ENCODE measurements around the gene TET2.

Gene TET2

GRCh38 chr4:105148776-105149175, 2.1 kb downstream of the TET2 start:
- no peak for TF ChIP-seq CTCF (IDR thresholded peaks at IDR 0.05; ENCODE audit: insufficient read depth, missing control alignments)
- FAIRE-seq: no peak
- no peak for DNase-seq (ENCODE audit: insufficient read length, low spot score)

GRCh38 chr4:105149771-105150170, 3.1 kb downstream of the TET2 start:
- no peak for FAIRE-seq
- DNase-seq (ENCODE audit: insufficient read length, low spot score): no peak
- no peak for TF ChIP-seq CTCF (IDR thresholded peaks at IDR 0.05; ENCODE audit: insufficient read depth, missing control alignments)

- FAIRE-seq: no peak
- DNase-seq (ENCODE audit: insufficient read length, low spot score): no peak
- no peak for TF ChIP-seq CTCF (IDR thresholded peaks at IDR 0.05; ENCODE audit: insufficient read depth, missing control alignments)
These were observed 3.8 kb downstream of the TET2 start for GRCh38 chr4:105150503-105150902.

GRCh38 chr4:105153749-105154148, 7.1 kb downstream of the TET2 start:
- TF ChIP-seq CTCF (IDR thresholded peaks at IDR 0.05; ENCODE audit: insufficient read depth, missing control alignments): no peak
- FAIRE-seq: no peak

GRCh38 chr4:105154576-105154975, 7.9 kb downstream of the TET2 start:
- no peak for FAIRE-seq
- no peak for TF ChIP-seq CTCF (IDR thresholded peaks at IDR 0.05; ENCODE audit: insufficient read depth, missing control alignments)
- DNase-seq (ENCODE audit: insufficient read length, low spot score): no peak

More at GRCh38 chr4:105153749-105154148, 7.1 kb downstream of the TET2 start:
- no peak for DNase-seq (ENCODE audit: insufficient read length, low spot score)

GRCh38 chr4:105155426-105155825, 8.8 kb downstream of the TET2 start:
- no peak for TF ChIP-seq CTCF (IDR thresholded peaks at IDR 0.05; ENCODE audit: insufficient read depth, missing control alignments)
- DNase-seq (ENCODE audit: insufficient read length, low spot score) (no peak), FAIRE-seq (no peak)

GRCh38 chr4:105158837-105159236, 12.2 kb downstream of the TET2 start:
- FAIRE-seq (no peak), DNase-seq (ENCODE audit: insufficient read length, low spot score) (no peak)
- no peak for TF ChIP-seq CTCF (IDR thresholded peaks at IDR 0.05; ENCODE audit: insufficient read depth, missing control alignments)

Data from D721Med (cell line).